NCI-H2227 treated with DMSO at 0.1 percent for 48 hours (cell line): ENCODE results near the gene PXK.

ENCODE experiments used
- DNase-seq: peaks from one replicate; lab custom pipeline; 2025; lab: John Stamatoyannopoulos, UW

Gene PXK

GRCh38 chr3:58347984-58348383 is 15.3 kb downstream of the PXK start:
- DNase-seq = no peak

GRCh38 chr3:58349792-58350626 is 17.3 kb downstream of the PXK start:
- no peak for DNase-seq

GRCh38 chr3:58350627-58351013 is 17.9 kb downstream of the PXK start:
- no peak for DNase-seq

- no peak for DNase-seq
Observed at GRCh38 chr3:58351920-58352319, 19.2 kb downstream of the PXK start.

- no peak for DNase-seq
Observed at GRCh38 chr3:58352626-58353025, 19.9 kb downstream of the PXK start.

GRCh38 chr3:58353722-58354553 is 21.2 kb downstream of the PXK start:
- DNase-seq = no peak

GRCh38 chr3:58355179-58355578 is 22.5 kb downstream of the PXK start:
- no peak for DNase-seq

- no peak for DNase-seq
Observed at GRCh38 chr3:58356054-58356453, 23.4 kb downstream of the PXK start.

GRCh38 chr3:58357402-58357801 is 24.7 kb downstream of the PXK start:
- no peak for DNase-seq

GRCh38 chr3:58358092-58358491 is 25.4 kb downstream of the PXK start:
- no peak for DNase-seq

- DNase-seq = no peak
Observed at GRCh38 chr3:58358808-58359207, 26.1 kb downstream of the PXK start.

GRCh38 chr3:58359621-58360020 is 26.9 kb downstream of the PXK start:
- DNase-seq = no peak

GRCh38 chr3:58361866-58362265 is 29.2 kb downstream of the PXK start:
- DNase-seq = no peak

GRCh38 chr3:58366699-58367098 is 34.0 kb downstream of the PXK start:
- DNase-seq = no peak

- DNase-seq = no peak
Observed at GRCh38 chr3:58369038-58369437, 36.3 kb downstream of the PXK start.

GRCh38 chr3:58369876-58370275 is 37.2 kb downstream of the PXK start:
- DNase-seq = no peak

- no peak for DNase-seq
Observed at GRCh38 chr3:58370407-58370806, 37.7 kb downstream of the PXK start.

- no peak for DNase-seq
Observed at GRCh38 chr3:58371754-58372153, 39.1 kb downstream of the PXK start.

GRCh38 chr3:58375254-58375653 is 42.6 kb downstream of the PXK start:
- no peak for DNase-seq

GRCh38 chr3:58377168-58377567 is 44.5 kb downstream of the PXK start:
- no peak for DNase-seq

GRCh38 chr3:58377750-58378149 is 45.1 kb downstream of the PXK start:
- no peak for DNase-seq

- no peak for DNase-seq
Observed at GRCh38 chr3:58379351-58380073, 46.8 kb downstream of the PXK start.

GRCh38 chr3:58383476-58383875 is 50.8 kb downstream of the PXK start:
- no peak for DNase-seq
